ENCODE data around the gene CPNE1. TPM values are rescaled to one million over a fixed set of nuclear protein-coding genes. Genes with fewer than 3 reads are reported as not detected.
A peak's percentile ranks its signal among the peaks of the same experiment; 100 is the strongest.

Gene CPNE1
- polyA plus RNA-seq, 3 donors, result 153 to 210 (median 167) TPM

GRCh38 chr20:35699957-35700624 is 35.4 kb upstream of the CPNE1 start:
- Mint-ChIP-seq H3K4me3 (peak overlapping the region; percentile 96 to 99), H3K4me1 (peaks cover 32% of the 10 kb centered on the region), H3K27ac (peak overlapping the region; percentile 92 to 97 (median 95)), H3K9me3 (no peaks in the 10 kb centered on the region), H3K36me3 (peaks cover 45 to 49% of the 10 kb centered on the region in 2 donors), H3K27me3 (ENCODE audit: low read depth in 3 of 3) (peaks cover 0 to 4% (median 3%) of the 10 kb centered on the region in 3 donors)
- Histone ChIP-seq H3K4me1 (ENCODE audit: control insufficient read depth in 1 of 2, insufficient read depth in 2 of 2, low read length in 2 of 2) (peaks cover 22 to 33% of the 10 kb centered on the region in 2 donors), H3K79me2 (ENCODE audit: insufficient read depth, low read length) (peaks cover 42% of the 10 kb centered on the region), H3K36me3 (replicated peaks in 1 of 2; ENCODE audit: control insufficient read depth in 1 of 2, insufficient read depth in 2 of 2, low read length in 2 of 2) (peaks cover 41 to 51% of the 10 kb centered on the region in 2 donors), H3K9me3 (replicated peaks in 1 of 2; ENCODE audit: control insufficient read depth in 1 of 2, insufficient read depth in 1 of 2, low read length in 2 of 2) (no peaks in the 10 kb centered on the region), H3K4me3 (replicated peaks in 1 of 3; ENCODE audit: low read depth in 2 of 3, low read length in 3 of 3) (peak overlapping the region; percentile 69 to 94 (median 90)), H2AFZ (ENCODE audit: insufficient read depth, low read depth, low read length, poor library complexity, severe bottlenecking) (peak overlapping the region; percentile 100), H3K4me2 (replicated peaks; ENCODE audit: extremely low read depth, low read length, poor library complexity, severe bottlenecking) (peak overlapping the region; percentile 97), H4K20me1 (ENCODE audit: insufficient read depth, low read length) (peaks cover 51% of the 10 kb centered on the region), H3K9ac (ENCODE audit: insufficient read depth, low read length, poor library complexity, severe bottlenecking) (peak overlapping the region; percentile 96), H3K27ac (ENCODE audit: low read depth in 1 of 2, low read length in 2 of 2) (peak overlapping the region; percentile 90 to 91), H3K27me3 (ENCODE audit: control insufficient read depth in 2 of 2, insufficient read depth in 2 of 2, low read length in 2 of 2) (no peaks in the 10 kb centered on the region)
- no peak for TF ChIP-seq CTCF (IDR thresholded peaks at IDR 0.05)
- intact Hi-C loops (cut with micrococcal nuclease), result loop anchor here (5.0 kb wide), 2 partner anchors 32 to 37 kb away; no protein-coding TSS in a partner anchor
- whole genome bisulfite sequencing (ENCODE audit: insufficient coverage), result no CpG with 5 or more reads among the region's 6 CpGs
- no peak for DNase-seq

GRCh38 chr20:35699127-35699956 is 34.6 kb upstream of the CPNE1 start, which contains the start of the genes NFS1 and ROMO1:
NFS1 (minus strand) TSS chr20:35699352; CDS start chr20:35699288, 64 bp downstream.
ROMO1 (plus strand) TSS chr20:35699405; CDS start chr20:35699633, 228 bp downstream.
- peak within 1 kb of the TSS; percentile 90 to 91 for H3K27ac ChIP-seq (ENCODE audit: low read depth in 1 of 2, low read length in 2 of 2)
- Mint-ChIP-seq H3K36me3 (peaks cover 40 to 48% of the 10 kb centered on the region in 2 donors), H3K27me3 (ENCODE audit: low read depth in 3 of 3) (peaks cover 0 to 3% (median 1%) of the 10 kb centered on the region in 3 donors), H3K27ac (peak within 1 kb of the TSS; percentile 92 to 97 (median 95)), H3K4me3 (peak within 1 kb of the TSS; percentile 96 to 99), H3K9me3 (no peaks in the 10 kb centered on the region), H3K4me1 (peaks cover 32% of the 10 kb centered on the region)
- H3K9me3 ChIP-seq (replicated peaks in 1 of 2; ENCODE audit: control insufficient read depth in 1 of 2, insufficient read depth in 1 of 2, low read length in 2 of 2), result no peaks in the 10 kb centered on the region
- TF ChIP-seq CTCF (IDR thresholded peaks at IDR 0.05), result peak; percentile 19
- peaks cover 35% of the 10 kb centered on the region for H3K79me2 ChIP-seq (ENCODE audit: insufficient read depth, low read length)
- peaks cover 43% of the 10 kb centered on the region for H4K20me1 ChIP-seq (ENCODE audit: insufficient read depth, low read length)
- H3K4me2 ChIP-seq (replicated peaks; ENCODE audit: extremely low read depth, low read length, poor library complexity, severe bottlenecking), result peak within 1 kb of the TSS; percentile 97
- H3K36me3 ChIP-seq (replicated peaks in 1 of 2; ENCODE audit: control insufficient read depth in 1 of 2, insufficient read depth in 2 of 2, low read length in 2 of 2), result peaks cover 35 to 50% of the 10 kb centered on the region in 2 donors
- H3K4me1 ChIP-seq (ENCODE audit: control insufficient read depth in 1 of 2, insufficient read depth in 2 of 2, low read length in 2 of 2), result peaks cover 22 to 33% of the 10 kb centered on the region in 2 donors
- H3K27me3 ChIP-seq (ENCODE audit: control insufficient read depth in 2 of 2, insufficient read depth in 2 of 2, low read length in 2 of 2), result no peaks in the 10 kb centered on the region
- H3K4me3 ChIP-seq (replicated peaks in 1 of 3; ENCODE audit: low read depth in 2 of 3, low read length in 3 of 3), result peak within 1 kb of the TSS; percentile 69 to 94 (median 90)
- under 1% methylated on average over 76 of the region's 81 CpGs for WGBS (ENCODE audit: insufficient coverage)
- DNase-seq, result peak; percentile 73 to 81 (median 79)
- H2AFZ ChIP-seq (ENCODE audit: insufficient read depth, low read depth, low read length, poor library complexity, severe bottlenecking), result peak within 1 kb of the TSS; percentile 100
- intact Hi-C loops (cut with micrococcal nuclease), result loop anchor here in 1 of 2 donors (5.0 kb wide), 1 partner anchor 33 kb away; no protein-coding TSS in a partner anchor
- peak within 1 kb of the TSS; percentile 96 for H3K9ac ChIP-seq (ENCODE audit: insufficient read depth, low read length, poor library complexity, severe bottlenecking)
